Neural crest cell (in vitro differentiated cells): Measurements from ENCODE around the gene EHD4. TPM values are rescaled to one million over a fixed set of nuclear protein-coding genes. Genes with fewer than 3 reads are reported as not detected.

Source experiments
- DNase-seq: peaks from one replicate; pipeline ENCODE4 v3.0.0; 2021; ENCODE audit warnings: low read depth, mixed read lengths, low spot score
- H3K27ac Mint-ChIP-seq: one replicate; pipeline ENCODE4 v1.8.0; 2021; ENCODE audit warnings: mild to moderate bottlenecking, mixed read lengths; ENCODE audit not compliant: unreplicated experiment
- H3K27me3 Mint-ChIP-seq: 2 replicates; pipeline ENCODE4 v1.8.0; 2021; ENCODE audit warnings: low read depth, mild to moderate bottlenecking, mixed read lengths
- H3K36me3 Mint-ChIP-seq: 2 replicates; pipeline ENCODE4 v1.8.0; 2021; ENCODE audit warnings: low read depth, mild to moderate bottlenecking, mixed read lengths
- H3K4me1 Mint-ChIP-seq: 2 replicates; pipeline ENCODE4 v1.8.0; 2021; ENCODE audit warnings: mixed read lengths
- H3K4me3 Mint-ChIP-seq: one replicate; pipeline ENCODE4 v1.8.0; 2021; ENCODE audit warnings: mild to moderate bottlenecking, mixed read lengths
- H3K9me3 Mint-ChIP-seq: 2 replicates; pipeline ENCODE4 v1.8.0; 2021; ENCODE audit warnings: mixed read lengths
- long read RNA-seq: library from polyadenylated mRNA; unstranded; transcript quantifications from one replicate; pipeline ENCODE4 v2.0.0, GENCODE V29; 2020
- total RNA-seq: library from RNA; stranded (reverse); gene quantifications from 2 replicates; pipeline ENCODE4 v1.2.1, GENCODE V29; 2021
- TF ChIP-seq, protein P1 (sequence below): fragments of 200-600 bp; sonication (generic); conservative IDR thresholded peaks from 2 replicates; pipeline ENCODE4 v1.5.0; 2021; ENCODE audit warnings: antibody characterized with exemption, mild to moderate bottlenecking

Gene EHD4
- 8.3 and 9.3 TPM in 2 replicates for total RNA-seq
- long read RNA-seq, full-length matches to known transcripts: 4 of 4 reads
- long read RNA-seq, partial matches to known transcripts: 0 of 4 reads
- long read RNA-seq, other reads (novel, unspliced or antisense): 0 of 4 reads

- Mint-ChIP-seq H3K4me3 (peak within 1 kb of the TSS; percentile 96), H3K27me3 (peaks cover 41% of the 10 kb centered on the region), H3K36me3 (no peaks in the 10 kb centered on the region), H3K4me1 (peaks cover 32% of the 10 kb centered on the region), H3K27ac (no peak within 1 kb of the TSS), H3K9me3 (no peaks in the 10 kb centered on the region)
- TF ChIP-seq, protein P1, sequence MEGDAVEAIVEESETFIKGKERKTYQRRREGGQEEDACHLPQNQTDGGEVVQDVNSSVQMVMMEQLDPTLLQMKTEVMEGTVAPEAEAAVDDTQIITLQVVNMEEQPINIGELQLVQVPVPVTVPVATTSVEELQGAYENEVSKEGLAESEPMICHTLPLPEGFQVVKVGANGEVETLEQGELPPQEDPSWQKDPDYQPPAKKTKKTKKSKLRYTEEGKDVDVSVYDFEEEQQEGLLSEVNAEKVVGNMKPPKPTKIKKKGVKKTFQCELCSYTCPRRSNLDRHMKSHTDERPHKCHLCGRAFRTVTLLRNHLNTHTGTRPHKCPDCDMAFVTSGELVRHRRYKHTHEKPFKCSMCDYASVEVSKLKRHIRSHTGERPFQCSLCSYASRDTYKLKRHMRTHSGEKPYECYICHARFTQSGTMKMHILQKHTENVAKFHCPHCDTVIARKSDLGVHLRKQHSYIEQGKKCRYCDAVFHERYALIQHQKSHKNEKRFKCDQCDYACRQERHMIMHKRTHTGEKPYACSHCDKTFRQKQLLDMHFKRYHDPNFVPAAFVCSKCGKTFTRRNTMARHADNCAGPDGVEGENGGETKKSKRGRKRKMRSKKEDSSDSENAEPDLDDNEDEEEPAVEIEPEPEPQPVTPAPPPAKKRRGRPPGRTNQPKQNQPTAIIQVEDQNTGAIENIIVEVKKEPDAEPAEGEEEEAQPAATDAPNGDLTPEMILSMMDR: peak; percentile 48
- DNase-seq: peak; percentile 89
Measured at GRCh38 chr15:41972253-41973242, at the start of gene EHD4. Gene EHD4, minus strand, starts transcription at chr15:41972557. Its CDS starts 63 bp downstream, at chr15:41972494.

DNA sequence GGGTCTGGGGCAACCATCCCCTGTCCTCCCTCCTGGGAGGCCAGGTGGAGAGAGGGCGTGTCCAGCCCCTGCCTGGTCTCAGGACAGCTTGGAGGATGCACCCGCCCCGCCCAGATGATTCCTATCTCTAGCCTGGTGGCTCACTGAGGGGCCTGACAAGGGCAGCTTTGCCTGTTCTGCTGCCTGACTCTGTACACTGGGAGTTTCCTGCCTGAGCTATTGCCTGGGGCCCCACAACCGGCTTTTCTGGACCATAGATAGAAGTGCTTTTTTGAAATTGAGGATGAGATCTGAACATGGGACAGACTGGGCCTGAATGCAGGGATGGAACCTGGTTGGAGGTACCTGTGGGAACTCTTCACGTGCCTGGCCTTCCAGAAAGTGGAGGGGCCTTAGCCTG, 49.2 kb upstream of the EHD4 start:
- peaks cover 10% of the 10 kb centered on the region for H3K9me3 Mint-ChIP-seq

GRCh38 chr15:42020713-42021273, 48.4 kb upstream of the EHD4 start, which contains the start of gene PLA2G4E:
Gene PLA2G4E, minus strand, starts transcription at chr15:42021042. Its CDS starts 12 bp downstream, at chr15:42021030.
- TF ChIP-seq, protein P1: no peak
- DNase-seq: no peak
- no peaks in the 10 kb centered on the region for H3K36me3 Mint-ChIP-seq
- H3K4me3 Mint-ChIP-seq: no peak within 1 kb of the TSS
- no peak within 1 kb of the TSS for H3K27ac Mint-ChIP-seq
- no peaks in the 10 kb centered on the region for H3K4me1 Mint-ChIP-seq
- H3K27me3 Mint-ChIP-seq: peaks cover 5% of the 10 kb centered on the region
- H3K9me3 Mint-ChIP-seq: peaks cover 10% of the 10 kb centered on the region

More for the DNA sequence above, 49.2 kb upstream of the EHD4 start:
- Mint-ChIP-seq H3K27me3 (peaks cover 12% of the 10 kb centered on the region), H3K36me3 (no peaks in the 10 kb centered on the region), H3K27ac (no peak overlapping the region), H3K4me1 (no peaks in the 10 kb centered on the region), H3K4me3 (no peak overlapping the region)
- TF ChIP-seq, protein P1: no peak
- DNase-seq: no peak

DNA sequence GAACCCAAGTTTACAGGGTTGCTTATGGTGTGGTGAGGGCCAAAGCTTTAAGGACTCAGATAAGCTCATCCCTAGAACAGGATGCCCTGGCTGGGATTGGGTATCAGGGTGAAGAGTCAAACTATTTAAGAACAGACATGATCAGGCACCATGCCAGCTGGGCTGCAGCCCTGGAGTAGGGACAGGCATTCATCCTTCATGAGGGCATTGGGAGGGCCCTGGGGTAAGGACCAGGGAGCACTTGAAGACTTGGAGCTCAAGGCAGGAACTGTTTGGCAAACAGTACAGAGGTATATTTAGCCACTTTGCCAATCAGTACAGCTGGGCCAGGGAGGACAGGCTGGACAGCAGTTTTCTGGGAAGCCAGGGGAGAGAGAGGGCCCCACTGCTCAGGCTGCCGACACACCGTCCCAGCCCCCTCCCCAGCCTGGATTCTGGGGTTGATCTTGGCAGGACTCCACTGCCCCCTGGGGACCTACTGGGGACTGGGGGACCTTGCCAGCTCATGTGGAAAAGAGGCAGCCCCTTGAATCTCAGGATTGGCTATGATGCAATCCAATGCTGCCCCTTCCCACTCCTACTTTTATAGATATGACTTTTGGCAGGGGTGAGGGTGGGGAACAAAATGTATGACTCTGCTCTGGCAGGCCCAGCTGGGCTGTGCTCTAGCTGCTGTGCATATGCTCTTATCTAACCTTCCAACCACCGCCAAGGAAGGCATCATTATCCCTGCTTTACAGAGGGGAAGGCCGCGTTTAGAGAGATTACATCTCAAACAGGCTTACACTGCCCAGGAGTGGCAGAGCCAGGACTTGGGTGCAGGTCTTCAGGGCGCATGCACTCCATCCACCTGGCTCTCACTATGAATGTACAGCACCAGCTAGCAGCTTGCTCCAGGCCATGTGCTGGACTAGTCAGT, 46.2 kb upstream of the EHD4 start:
- no peaks in the 10 kb centered on the region for H3K27me3 Mint-ChIP-seq
- no peak for DNase-seq
- H3K4me3 Mint-ChIP-seq: no peak overlapping the region
- H3K36me3 Mint-ChIP-seq: no peaks in the 10 kb centered on the region
- peaks cover 7% of the 10 kb centered on the region for H3K9me3 Mint-ChIP-seq
- no peaks in the 10 kb centered on the region for H3K4me1 Mint-ChIP-seq
- no peak overlapping the region for H3K27ac Mint-ChIP-seq
- TF ChIP-seq, protein P1: no peak

- TF ChIP-seq, protein P1: no peak
- H3K4me1 Mint-ChIP-seq: no peaks in the 10 kb centered on the region
- H3K9me3 Mint-ChIP-seq: no peaks in the 10 kb centered on the region
- no peak for DNase-seq
- H3K27ac Mint-ChIP-seq: no peak overlapping the region
- H3K36me3 Mint-ChIP-seq: no peaks in the 10 kb centered on the region
- no peak overlapping the region for H3K4me3 Mint-ChIP-seq
- no peaks in the 10 kb centered on the region for H3K27me3 Mint-ChIP-seq
Measured at GRCh38 chr15:42016971-42017370, 44.6 kb upstream of the EHD4 start.
